Fibroblast of lung (primary cell): ENCODE data around the gene FSTL4. TPM values are rescaled to one million over a fixed set of nuclear protein-coding genes. Genes with fewer than 3 reads are reported as not detected.

Experiments
- DNase-seq, 2 donors: peaks; one replicate each; pipeline versions ENCODE4 v3.0.0 to v3.0.0-alpha.2; 2010; ENCODE audit warnings: low read depth in 2 of 2
- H2AFZ ChIP-seq: 2 replicates; pipeline ENCODE4 v1.5.1; 2012; ENCODE audit warnings: low read length, control low read depth, inconsistent platforms
- H3K27ac ChIP-seq: 2 replicates; pipeline ENCODE4 v1.5.1; 2011; ENCODE audit warnings: low read length, control low read depth; ENCODE audit not compliant: insufficient read depth
- H3K27me3 ChIP-seq: 2 replicates; pipeline ENCODE4 v1.5.1; 2011; ENCODE audit warnings: mild to moderate bottlenecking, low read length; ENCODE audit not compliant: control insufficient read depth, insufficient read depth
- H3K36me3 ChIP-seq: 2 replicates; pipeline ENCODE4 v1.5.1; 2011; ENCODE audit warnings: low read length; ENCODE audit not compliant: control insufficient read depth, insufficient read depth
- H3K4me1 ChIP-seq: 2 replicates; pipeline ENCODE4 v1.5.1; 2011; ENCODE audit warnings: low read length; ENCODE audit not compliant: control insufficient read depth, insufficient read depth; ENCODE audit errors: extremely low read depth
- H3K4me2 ChIP-seq: 2 replicates; pipeline ENCODE4 v1.5.1; 2011; ENCODE audit warnings: low read length, control low read depth; ENCODE audit not compliant: insufficient read depth; ENCODE audit errors: extremely low read depth
- H3K4me3 ChIP-seq, 4 experiments: fragments of 200-600 bp in 1 of 4; sonication (generic) in 1 of 4; replicated peaks in 1 of 4; 2 replicates each; pipeline ENCODE4 v1.5.1; 2011 to 2016; ENCODE audit warnings: low read length in 4 of 4, low read depth in 3 of 4, mild to moderate bottlenecking in 3 of 4, control low read depth in 2 of 4, inconsistent platforms in 1 of 4, mixed read lengths in 1 of 4; ENCODE audit not compliant: insufficient read depth in 1 of 4; ENCODE audit errors: control extremely low read depth in 1 of 4
- H3K79me2 ChIP-seq: 2 replicates; pipeline ENCODE4 v1.5.1; 2012; ENCODE audit warnings: mild to moderate bottlenecking, low read length, inconsistent platforms; ENCODE audit not compliant: control insufficient read depth, insufficient read depth
- H3K9ac ChIP-seq: 2 replicates; pipeline ENCODE4 v1.5.1; 2011; ENCODE audit warnings: mild to moderate bottlenecking, low read length, control low read depth; ENCODE audit not compliant: insufficient read depth
- H3K9me3 ChIP-seq: 2 replicates; pipeline ENCODE4 v1.5.1; 2012; ENCODE audit warnings: low read depth, low read length; ENCODE audit not compliant: control insufficient read depth, insufficient read depth
- H4K20me1 ChIP-seq: 2 replicates; pipeline ENCODE4 v1.5.1; 2011; ENCODE audit warnings: low read length; ENCODE audit not compliant: control insufficient read depth, insufficient read depth; ENCODE audit errors: extremely low read depth
- EZH2 ChIP-seq: IDR thresholded peaks from 2 replicates; pipeline ENCODE4 v1.5.1; 2012; ENCODE audit warnings: low read length, control low read depth, mild to moderate bottlenecking; ENCODE audit errors: missing control alignments
- polyA plus RNA-seq, 2 donors: library from polyadenylated mRNA; depleted of rRNA in 1 of 2; stranded (reverse) in 1 of 2; unstranded in 1 of 2; fragments of >200 nt; gene quantifications; 2 replicates each; pipeline ENCODE4 v1.2.1, GENCODE V29; 2011 to 2012; ENCODE audit warnings: missing spikeins in 1 of 2
- total RNA-seq: library from RNA; depleted of rRNA; stranded (reverse); fragments of >200 nt; gene quantifications from 2 replicates; pipeline ENCODE4 v1.2.1, GENCODE V29; 2014
- TF ChIP-seq, protein P1 (sequence below), 2 donors: IDR thresholded peaks in 1 of 2; conservative IDR thresholded peaks in 1 of 2; 1 replicate in 1 of 2; 2 replicates in 1 of 2; pipeline ENCODE4 v1.5.1; 2011 to 2012; ENCODE audit warnings: low read length in 2 of 2, control low read depth in 1 of 2, inconsistent platforms in 1 of 2, low read depth in 1 of 2, mild to moderate bottlenecking in 1 of 2

Gene FSTL4
- total and polyA plus RNA-seq, 2 donors (not counting 1 experiment from before 2014, with no cell fraction given), result 0.17 to 0.33 TPM

DNA sequence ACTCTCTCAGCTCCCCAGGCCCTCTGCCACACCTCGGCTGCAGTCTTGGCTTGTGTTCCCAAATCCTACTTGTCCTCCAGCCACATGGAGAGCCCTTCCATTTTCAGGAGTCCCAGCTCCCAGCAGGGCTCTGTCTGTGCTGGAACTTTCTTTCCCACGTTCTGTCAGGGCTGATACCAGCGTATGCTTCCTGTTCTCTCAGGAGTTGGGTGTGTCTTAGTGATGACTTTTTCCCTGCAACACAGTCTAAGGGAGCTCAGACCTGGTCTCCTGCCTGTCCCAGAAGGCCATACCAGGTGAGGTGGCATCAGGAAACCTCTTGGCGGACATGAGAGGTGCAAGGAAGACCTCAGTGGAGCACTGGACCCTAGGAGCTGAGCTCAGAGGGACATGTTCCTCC lies 334.0 kb downstream of the FSTL4 start:
- no peak overlapping the region for H3K9ac ChIP-seq

DNA sequence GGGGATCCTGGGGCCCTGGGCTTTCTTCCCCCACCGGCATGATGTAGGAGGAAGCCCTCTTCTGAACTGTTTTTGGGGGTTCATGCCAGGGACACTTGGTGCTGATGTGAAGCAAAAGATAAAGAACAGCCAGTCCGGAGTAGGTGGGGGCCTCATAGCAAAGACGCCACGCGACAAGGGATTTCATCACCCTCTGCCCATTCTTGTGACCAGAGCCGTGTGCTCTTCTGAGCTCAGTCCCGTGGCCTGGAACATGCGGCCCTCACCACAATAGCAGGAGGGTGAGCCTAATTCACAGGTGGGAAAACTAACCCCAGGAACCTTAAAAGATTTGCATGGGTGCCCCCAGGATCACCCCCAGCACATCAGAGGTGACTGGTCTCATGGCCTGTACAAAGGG lies 334.6 kb downstream of the FSTL4 start:
- H3K9ac ChIP-seq, result no peak overlapping the region
- DNase-seq, result no peak
- H3K9me3 ChIP-seq, result no peaks in the 10 kb centered on the region
- no peak overlapping the region for H2AFZ ChIP-seq
- H3K4me1 ChIP-seq, result no peaks in the 10 kb centered on the region
- H3K27me3 ChIP-seq, result no peaks in the 10 kb centered on the region
- H3K4me2 ChIP-seq, result no peak overlapping the region
- no peak overlapping the region for H3K4me3 ChIP-seq
- no peak for TF ChIP-seq EZH2
- TF ChIP-seq, protein P1, sequence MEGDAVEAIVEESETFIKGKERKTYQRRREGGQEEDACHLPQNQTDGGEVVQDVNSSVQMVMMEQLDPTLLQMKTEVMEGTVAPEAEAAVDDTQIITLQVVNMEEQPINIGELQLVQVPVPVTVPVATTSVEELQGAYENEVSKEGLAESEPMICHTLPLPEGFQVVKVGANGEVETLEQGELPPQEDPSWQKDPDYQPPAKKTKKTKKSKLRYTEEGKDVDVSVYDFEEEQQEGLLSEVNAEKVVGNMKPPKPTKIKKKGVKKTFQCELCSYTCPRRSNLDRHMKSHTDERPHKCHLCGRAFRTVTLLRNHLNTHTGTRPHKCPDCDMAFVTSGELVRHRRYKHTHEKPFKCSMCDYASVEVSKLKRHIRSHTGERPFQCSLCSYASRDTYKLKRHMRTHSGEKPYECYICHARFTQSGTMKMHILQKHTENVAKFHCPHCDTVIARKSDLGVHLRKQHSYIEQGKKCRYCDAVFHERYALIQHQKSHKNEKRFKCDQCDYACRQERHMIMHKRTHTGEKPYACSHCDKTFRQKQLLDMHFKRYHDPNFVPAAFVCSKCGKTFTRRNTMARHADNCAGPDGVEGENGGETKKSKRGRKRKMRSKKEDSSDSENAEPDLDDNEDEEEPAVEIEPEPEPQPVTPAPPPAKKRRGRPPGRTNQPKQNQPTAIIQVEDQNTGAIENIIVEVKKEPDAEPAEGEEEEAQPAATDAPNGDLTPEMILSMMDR (conservative IDR thresholded peaks at IDR 0.05 in 1 of 2, IDR thresholded peaks at IDR 0.05 in 1 of 2; ENCODE audit: low read depth in 1 of 2, low read length in 2 of 2), result no peak
- H4K20me1 ChIP-seq, result no peaks in the 10 kb centered on the region
- no peak overlapping the region for H3K27ac ChIP-seq
- no peaks in the 10 kb centered on the region for H3K79me2 ChIP-seq
- no peaks in the 10 kb centered on the region for H3K36me3 ChIP-seq

More for the DNA sequence above, 334.0 kb downstream of the FSTL4 start:
- Histone ChIP-seq H3K4me2 (no peak overlapping the region), H3K27me3 (no peaks in the 10 kb centered on the region), H2AFZ (no peak overlapping the region), H3K9me3 (no peaks in the 10 kb centered on the region), H3K36me3 (no peaks in the 10 kb centered on the region), H3K79me2 (no peaks in the 10 kb centered on the region), H4K20me1 (no peaks in the 10 kb centered on the region), H3K4me3 (no peak overlapping the region), H3K4me1 (no peaks in the 10 kb centered on the region), H3K27ac (no peak overlapping the region)
- no peak for DNase-seq
- TF ChIP-seq, protein P1 (conservative IDR thresholded peaks at IDR 0.05 in 1 of 2, IDR thresholded peaks at IDR 0.05 in 1 of 2; ENCODE audit: low read depth in 1 of 2, low read length in 2 of 2), result no peak
- no peak for TF ChIP-seq EZH2

GRCh38 chr5:133276171-133276570 lies 336.2 kb downstream of the FSTL4 start:
- Histone ChIP-seq H4K20me1 (no peaks in the 10 kb centered on the region), H3K36me3 (no peaks in the 10 kb centered on the region), H3K27ac (no peak overlapping the region), H3K79me2 (no peaks in the 10 kb centered on the region), H3K4me2 (no peak overlapping the region), H3K4me3 (no peak overlapping the region), H2AFZ (no peak overlapping the region), H3K9me3 (no peaks in the 10 kb centered on the region), H3K9ac (no peak overlapping the region), H3K4me1 (no peaks in the 10 kb centered on the region), H3K27me3 (no peaks in the 10 kb centered on the region)
- TF ChIP-seq, protein P1 (conservative IDR thresholded peaks at IDR 0.05 in 1 of 2, IDR thresholded peaks at IDR 0.05 in 1 of 2; ENCODE audit: low read depth in 1 of 2, low read length in 2 of 2), result no peak
- TF ChIP-seq EZH2, result no peak
- DNase-seq, result no peak
